SK-N-SH (cell line): Measurements from ENCODE around the gene MRFAP1.
"Not testable (repeated sequence)": the region's sequence is repeated elsewhere in the genome, so short reads cannot be mapped to it uniquely, and the experiment has no call there.

Experiments
- CHD2 ChIP-seq: fragments of 150-350 bp; IDR thresholded peaks from 2 replicates; pipeline ENCODE4 v1.6.1; 2018; ENCODE audit warnings: low read length; ENCODE audit not compliant: partially characterized antibody
- CTCF ChIP-seq: fragments of 200-600 bp; sonication (generic); IDR thresholded peaks from 2 replicates; pipeline ENCODE4 v1.6.1; 2017; ENCODE audit warnings: antibody characterized with exemption, mild to moderate bottlenecking, moderate library complexity
- FOXM1 ChIP-seq: IDR thresholded peaks from 2 replicates; pipeline ENCODE4 v1.4.0; 2012; ENCODE audit warnings: low read depth, mild to moderate bottlenecking
- JUND ChIP-seq: IDR thresholded peaks from 2 replicates; pipeline ENCODE4 v1.4.0; 2012
- POLR2AphosphoS5 ChIP-seq: IDR thresholded peaks from 2 replicates; pipeline ENCODE4 v1.6.1; 2012; ENCODE audit warnings: low read depth, low read length
- RFX5 ChIP-seq: IDR thresholded peaks from 2 replicates; pipeline ENCODE4 v1.6.1; 2012; ENCODE audit warnings: mild to moderate bottlenecking, improper control_type of control experiment, low read length
- SIN3A ChIP-seq: IDR thresholded peaks from 2 replicates; pipeline ENCODE4 v1.6.1; 2012; ENCODE audit warnings: low read depth, mild to moderate bottlenecking, low read length, moderate library complexity, borderline replicate concordance
- TEAD4 ChIP-seq: IDR thresholded peaks from 2 replicates; pipeline ENCODE4 v1.4.0; 2012; ENCODE audit warnings: mild to moderate bottlenecking, borderline replicate concordance; ENCODE audit not compliant: insufficient read depth
- YY1 ChIP-seq: IDR thresholded peaks from 2 replicates; pipeline ENCODE4 v1.4.0; 2012; ENCODE audit warnings: low read depth, mild to moderate bottlenecking
- TF ChIP-seq, protein P1 (sequence below): IDR thresholded peaks from 2 replicates; pipeline ENCODE4 v1.4.0; 2012; ENCODE audit warnings: low read depth, borderline replicate concordance

GRCh38 chr4:6672541-6673190 is 32.2 kb downstream of the MRFAP1 start:
- TF ChIP-seq POLR2AphosphoS5, JUND, CTCF, TEAD4, YY1, FOXM1, RFX5, CHD2, SIN3A: not testable (repeated sequence)
- TF ChIP-seq, protein P1, sequence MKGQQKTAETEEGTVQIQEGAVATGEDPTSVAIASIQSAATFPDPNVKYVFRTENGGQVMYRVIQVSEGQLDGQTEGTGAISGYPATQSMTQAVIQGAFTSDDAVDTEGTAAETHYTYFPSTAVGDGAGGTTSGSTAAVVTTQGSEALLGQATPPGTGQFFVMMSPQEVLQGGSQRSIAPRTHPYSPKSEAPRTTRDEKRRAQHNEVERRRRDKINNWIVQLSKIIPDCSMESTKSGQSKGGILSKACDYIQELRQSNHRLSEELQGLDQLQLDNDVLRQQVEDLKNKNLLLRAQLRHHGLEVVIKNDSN, result not testable (repeated sequence)
